Upper lobe of right lung (tissue), 1 donor: ENCODE results near the gene CTSH. TPM values are rescaled to one million over a fixed set of nuclear protein-coding genes. Genes with fewer than 3 reads are reported as not detected.
A peak's percentile ranks its signal among the peaks of the same experiment; 100 is the strongest.

ENCODE experiments used
- ATAC-seq: fragments of 200-7000 bp; cut with Tn5 transposase; one replicate; pipeline ENCODE4 v1.9.1; 2020; ENCODE audit warnings: mild to moderate bottlenecking, moderate library complexity
- DNase-seq: peaks from one replicate; pipeline ENCODE4 v3.0.0-alpha.2; 2020
- H3K27ac ChIP-seq: fragments of 200-600 bp; one replicate; pipeline ENCODE4 v1.8.0; 2022
- H3K27me3 ChIP-seq: fragments of 200-600 bp; one replicate; pipeline ENCODE4 v1.8.0; 2022; ENCODE audit warnings: mild to moderate bottlenecking
- H3K36me3 ChIP-seq: fragments of 200-600 bp; one replicate; pipeline ENCODE4 v1.8.0; 2022
- H3K4me1 ChIP-seq: fragments of 200-600 bp; one replicate; pipeline ENCODE4 v1.8.0; 2022
- H3K4me3 ChIP-seq: fragments of 200-600 bp; one replicate; pipeline ENCODE4 v1.8.0; 2022; ENCODE audit warnings: mild to moderate bottlenecking
- H3K9me3 ChIP-seq: fragments of 200-600 bp; one replicate; pipeline ENCODE4 v1.8.0; 2022
- intact Hi-C: fragments of 100-400 bp; cut with DNase I; formaldehyde crosslinking; loops from one replicate; pipeline ENCODE4 v1.11.0; 2022
- total RNA-seq: library from RNA; stranded (reverse); fragmentation: NEBNext Ultra II Directional; extraction: Animal tissue kit (Norgen Biotek cat#: 25700); gene quantifications from one replicate; pipeline ENCODE4 v1.2.1, GENCODE V29; 2021
- TF ChIP-seq, protein P1 (sequence below): fragments of 200-600 bp; IDR thresholded peaks from one replicate; pipeline ENCODE4 v1.8.0; 2022; ENCODE audit warnings: antibody characterized with exemption
- donor health status: DM: no; HTN: yes; CAD: no; lungs with severe emphysema.

CTSH gene
- total RNA-seq, 1 donor from 2014 or later: 1,018 TPM

DNA sequence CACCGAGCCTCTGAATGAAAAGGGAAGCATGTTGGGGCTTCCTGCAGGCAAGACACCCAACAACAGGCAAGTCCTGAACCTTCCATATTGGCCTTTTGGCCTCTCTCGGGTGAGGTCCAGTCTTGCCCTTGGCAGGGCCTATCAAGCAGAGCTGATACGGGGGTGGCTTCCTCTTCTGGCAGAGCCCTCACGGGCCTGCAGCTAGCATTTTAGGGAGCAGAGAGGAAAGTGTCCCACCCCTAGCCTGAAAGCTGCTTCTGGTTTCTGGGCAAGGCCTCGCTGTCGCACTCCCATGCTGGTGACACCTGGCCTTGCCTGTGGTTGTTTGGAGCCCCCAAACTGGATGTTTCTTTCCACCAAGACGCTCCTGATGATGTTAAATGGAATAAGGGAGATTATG lies 31.8 kb upstream of the CTSH start:
- TF ChIP-seq, protein P1, sequence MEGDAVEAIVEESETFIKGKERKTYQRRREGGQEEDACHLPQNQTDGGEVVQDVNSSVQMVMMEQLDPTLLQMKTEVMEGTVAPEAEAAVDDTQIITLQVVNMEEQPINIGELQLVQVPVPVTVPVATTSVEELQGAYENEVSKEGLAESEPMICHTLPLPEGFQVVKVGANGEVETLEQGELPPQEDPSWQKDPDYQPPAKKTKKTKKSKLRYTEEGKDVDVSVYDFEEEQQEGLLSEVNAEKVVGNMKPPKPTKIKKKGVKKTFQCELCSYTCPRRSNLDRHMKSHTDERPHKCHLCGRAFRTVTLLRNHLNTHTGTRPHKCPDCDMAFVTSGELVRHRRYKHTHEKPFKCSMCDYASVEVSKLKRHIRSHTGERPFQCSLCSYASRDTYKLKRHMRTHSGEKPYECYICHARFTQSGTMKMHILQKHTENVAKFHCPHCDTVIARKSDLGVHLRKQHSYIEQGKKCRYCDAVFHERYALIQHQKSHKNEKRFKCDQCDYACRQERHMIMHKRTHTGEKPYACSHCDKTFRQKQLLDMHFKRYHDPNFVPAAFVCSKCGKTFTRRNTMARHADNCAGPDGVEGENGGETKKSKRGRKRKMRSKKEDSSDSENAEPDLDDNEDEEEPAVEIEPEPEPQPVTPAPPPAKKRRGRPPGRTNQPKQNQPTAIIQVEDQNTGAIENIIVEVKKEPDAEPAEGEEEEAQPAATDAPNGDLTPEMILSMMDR: no peak
- H3K36me3 ChIP-seq: no peaks in the 10 kb centered on the region
- no peaks in the 10 kb centered on the region for H3K4me1 ChIP-seq
- no peak overlapping the region for H3K4me3 ChIP-seq
- H3K27me3 ChIP-seq: no peaks in the 10 kb centered on the region
- H3K9me3 ChIP-seq: no peaks in the 10 kb centered on the region
- peak overlapping the region; percentile 47 for H3K27ac ChIP-seq
- intact Hi-C loops: no loop called here
- no peak for DNase-seq
- peak; percentile 29 for ATAC-seq

DNA sequence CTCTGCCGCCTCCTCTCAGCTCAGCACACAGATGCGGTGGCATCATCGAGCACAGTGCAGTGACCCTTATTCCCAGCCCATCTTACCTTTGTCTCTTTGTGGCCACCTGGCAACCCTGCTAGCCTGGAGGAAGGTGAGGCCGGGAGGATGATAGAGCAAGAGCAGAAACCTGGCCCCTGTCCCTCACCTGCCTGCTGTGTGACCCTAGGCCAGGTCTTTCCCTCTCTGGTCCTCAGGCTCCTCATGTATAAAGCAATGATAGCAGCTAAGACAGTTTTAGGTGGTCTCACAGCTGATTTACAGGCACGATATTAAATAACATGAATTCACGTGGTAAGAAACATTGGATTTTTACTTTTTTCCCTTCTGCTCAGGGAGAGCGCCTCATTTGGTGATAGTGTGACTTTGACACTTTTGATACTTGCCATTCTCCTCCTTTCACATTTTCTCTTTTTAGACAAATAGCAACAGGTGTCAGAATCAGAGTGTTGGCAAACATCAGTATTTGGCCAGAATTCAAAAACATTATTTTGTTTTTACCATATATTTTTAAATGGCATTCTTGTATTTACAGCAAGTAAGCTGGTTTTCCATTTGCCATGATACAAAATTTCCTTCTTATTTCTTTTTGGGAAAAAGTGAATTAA lies 29.5 kb upstream of the CTSH start:
- no peaks in the 10 kb centered on the region for H3K9me3 ChIP-seq
- TF ChIP-seq, protein P1: no peak
- intact Hi-C loops: no loop called here
- H3K27me3 ChIP-seq: no peaks in the 10 kb centered on the region
- DNase-seq: no peak
- no peak for ATAC-seq
- H3K27ac ChIP-seq: no peak overlapping the region
- H3K36me3 ChIP-seq: no peaks in the 10 kb centered on the region
- H3K4me3 ChIP-seq: no peak overlapping the region
- no peaks in the 10 kb centered on the region for H3K4me1 ChIP-seq

DNA sequence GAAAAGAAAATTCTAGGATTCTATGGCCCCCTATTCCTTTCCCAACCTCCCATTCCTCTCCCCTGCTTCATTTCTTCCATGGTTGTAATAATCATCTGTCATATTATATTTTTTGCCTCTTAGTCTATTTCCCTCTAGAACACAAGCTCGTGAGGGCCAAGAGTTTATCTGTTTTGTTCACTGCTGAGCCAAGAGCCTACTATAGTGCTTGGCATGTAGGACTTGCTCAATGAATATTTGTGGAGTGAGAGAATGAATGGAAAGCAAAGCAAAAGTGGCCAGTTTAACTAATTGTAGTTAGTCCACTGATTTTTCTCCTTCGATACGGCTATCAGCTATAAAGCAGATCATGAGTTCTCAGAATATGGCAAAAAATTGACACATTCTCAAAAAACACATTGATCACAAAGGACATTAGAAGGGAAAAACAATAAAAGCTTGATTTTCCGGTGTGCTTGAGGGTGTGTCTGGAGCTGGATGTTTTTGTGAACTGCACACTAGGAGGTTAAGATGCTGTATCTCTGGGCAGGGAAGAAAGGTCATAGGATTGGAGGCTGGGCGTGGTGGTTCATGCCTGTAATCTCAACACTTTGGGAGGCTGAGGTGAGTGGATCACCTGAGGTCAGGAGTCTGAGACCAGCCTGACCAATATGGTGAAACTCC lies 25.0 kb upstream of the CTSH start:
- TF ChIP-seq, protein P1: no peak
- intact Hi-C loops: no loop called here
- H3K27ac ChIP-seq: no peak overlapping the region
- H3K27me3 ChIP-seq: no peaks in the 10 kb centered on the region
- H3K9me3 ChIP-seq: no peaks in the 10 kb centered on the region
- no peak overlapping the region for H3K4me3 ChIP-seq
- DNase-seq (no peak), ATAC-seq (no peak)
- H3K4me1 ChIP-seq: peaks cover 5% of the 10 kb centered on the region
- H3K36me3 ChIP-seq: no peaks in the 10 kb centered on the region

DNA sequence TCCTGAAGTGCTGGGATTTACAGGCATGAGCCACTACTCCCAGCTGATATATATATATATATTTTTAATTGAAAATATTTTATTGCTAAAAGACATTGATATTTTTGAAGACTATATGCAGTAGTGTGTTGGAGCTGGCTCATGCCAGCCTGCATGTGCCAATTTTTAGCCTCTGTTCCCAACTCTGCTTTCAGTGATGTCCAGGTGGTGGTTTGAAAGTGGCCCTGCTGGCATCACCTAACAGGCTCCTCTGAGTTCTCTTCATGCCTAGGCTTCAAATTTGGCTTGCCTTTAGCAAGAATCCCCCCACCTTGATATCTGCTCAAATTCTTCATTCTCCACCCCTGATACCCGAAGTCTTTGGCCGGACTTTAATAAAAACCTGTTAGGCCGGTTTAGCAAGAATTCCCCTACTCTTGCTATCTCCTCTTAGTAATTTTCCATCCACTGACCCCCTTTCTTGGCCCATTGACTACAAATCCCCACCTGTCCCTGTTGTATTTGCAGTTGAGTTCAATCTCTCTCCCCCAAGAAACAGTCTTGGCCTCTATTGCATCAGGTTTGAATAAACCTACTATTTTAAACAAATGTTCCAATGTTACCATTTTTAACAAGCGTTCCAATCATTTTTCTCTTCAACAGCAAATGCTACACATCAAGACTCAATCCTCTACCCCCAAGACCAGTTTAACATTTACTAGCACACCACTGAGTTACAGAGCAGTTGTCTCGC lies 23.9 kb upstream of the CTSH start:
- DNase-seq (no peak), ATAC-seq (peak; percentile 22)
- intact Hi-C loops: no loop called here
- H3K4me3 ChIP-seq: no peak overlapping the region
- no peaks in the 10 kb centered on the region for H3K9me3 ChIP-seq
- H3K27me3 ChIP-seq: no peaks in the 10 kb centered on the region
- H3K36me3 ChIP-seq: no peaks in the 10 kb centered on the region
- H3K4me1 ChIP-seq: peaks cover 5% of the 10 kb centered on the region
- H3K27ac ChIP-seq: no peak overlapping the region
- TF ChIP-seq, protein P1: no peak

DNA sequence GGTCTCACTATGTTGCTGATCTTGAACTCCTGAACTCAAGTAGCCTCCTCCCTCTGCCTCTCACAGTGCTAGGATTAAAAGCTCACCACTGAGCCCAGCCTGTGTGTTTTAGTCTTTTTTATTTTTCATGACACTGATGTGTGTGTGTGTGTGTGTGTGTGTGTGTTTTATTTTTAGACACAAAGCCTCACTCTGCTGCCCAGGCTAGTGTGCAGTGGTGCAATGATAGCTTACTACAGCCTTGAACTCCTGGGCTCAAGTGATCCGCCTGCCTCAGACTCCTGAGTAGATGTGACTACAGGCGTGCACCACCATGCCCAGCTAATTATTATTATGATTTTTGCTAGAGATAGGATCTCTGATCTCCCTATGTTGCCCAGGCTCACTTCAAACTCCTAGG lies 23.3 kb upstream of the CTSH start:
- DNase-seq (no peak), ATAC-seq (no peak)
- H3K36me3 ChIP-seq: no peaks in the 10 kb centered on the region
- intact Hi-C loops: no loop called here
- no peak overlapping the region for H3K27ac ChIP-seq
- H3K4me1 ChIP-seq: peaks cover 5% of the 10 kb centered on the region
- TF ChIP-seq, protein P1: no peak
- H3K27me3 ChIP-seq: no peaks in the 10 kb centered on the region
- no peak overlapping the region for H3K4me3 ChIP-seq
- H3K9me3 ChIP-seq: no peaks in the 10 kb centered on the region
